GM23338 (cell line): Measurements from ENCODE around the gene COPS4. TPM values are rescaled to one million over a fixed set of nuclear protein-coding genes. Genes with fewer than 3 reads are reported as not detected.

ENCODE experiments used
- ATAC-seq: fragments of 200-7000 bp; cut with Tn5 transposase; 3 replicates; pipeline ENCODE4 v1.9.1; 2020
- DNase-seq: peaks from one replicate; pipeline ENCODE4 v3.0.0-alpha.2; 2015; ENCODE audit warnings: low spot score
- H2AFZ ChIP-seq: fragments of 200-600 bp; sonication (generic); 2 replicates; pipeline ENCODE4 v1.8.0; 2016; ENCODE audit warnings: antibody characterized with exemption, mild to moderate bottlenecking, moderate library complexity
- H3F3A ChIP-seq: fragments of 200-600 bp; sonication (generic); replicated peaks from 2 replicates; pipeline ENCODE4 v1.8.0; 2017; ENCODE audit warnings: antibody characterized with exemption, mixed run types, low read depth
- H3K27ac ChIP-seq: fragments of 200-600 bp; sonication (generic); 2 replicates; pipeline ENCODE4 v1.6.1; 2016; ENCODE audit warnings: low read depth
- H3K27me3 ChIP-seq: fragments of 200-600 bp; sonication (generic); 2 replicates; pipeline ENCODE4 v1.8.0; 2016; ENCODE audit warnings: mild to moderate bottlenecking, mixed run types, moderate library complexity; ENCODE audit not compliant: insufficient read depth
- H3K36me3 ChIP-seq: fragments of 200-600 bp; sonication (generic); 2 replicates; pipeline ENCODE4 v1.8.0; 2016; ENCODE audit warnings: mild to moderate bottlenecking; ENCODE audit not compliant: insufficient read depth
- H3K4me1 ChIP-seq: fragments of 200-600 bp; sonication (generic); 2 replicates; pipeline ENCODE4 v1.8.0; 2016; ENCODE audit warnings: mild to moderate bottlenecking, moderate library complexity; ENCODE audit not compliant: insufficient read depth
- H3K4me2 ChIP-seq: fragments of 200-600 bp; sonication (generic); 2 replicates; pipeline ENCODE4 v1.7.1; 2017; ENCODE audit warnings: mixed run types
- H3K4me3 ChIP-seq: fragments of 200-600 bp; sonication (generic); 2 replicates; pipeline ENCODE4 v1.6.1; 2016; ENCODE audit warnings: mixed run types
- H3K79me2 ChIP-seq: fragments of 200-600 bp; sonication (generic); replicated peaks from 2 replicates; pipeline ENCODE4 v1.8.0; 2017; ENCODE audit warnings: mild to moderate bottlenecking; ENCODE audit not compliant: insufficient read depth
- H3K9me2 ChIP-seq: fragments of 200-600 bp; sonication (generic); 2 replicates; pipeline ENCODE4 v1.8.0; 2017; ENCODE audit not compliant: insufficient read depth
- H4K20me1 ChIP-seq: fragments of 200-600 bp; sonication (generic); replicated peaks from 2 replicates; pipeline ENCODE4 v1.8.0; 2017; ENCODE audit warnings: mild to moderate bottlenecking; ENCODE audit not compliant: insufficient read depth
- H3K27ac Mint-ChIP-seq: 2 replicates; pipeline ENCODE4 v1.8.0; 2020; ENCODE audit warnings: inconsistent platforms, mild to moderate bottlenecking, moderate library complexity, mixed read lengths
- H3K27me3 Mint-ChIP-seq: 3 replicates; pipeline ENCODE4 v1.8.0; 2022; ENCODE audit warnings: low read depth, mild to moderate bottlenecking, moderate library complexity, mixed read lengths, inconsistent platforms; ENCODE audit not compliant: insufficient read depth, poor library complexity
- H3K36me3 Mint-ChIP-seq: 3 replicates; pipeline ENCODE4 v1.8.0; 2021; ENCODE audit warnings: low read depth, mild to moderate bottlenecking, inconsistent platforms, moderate library complexity, mixed read lengths
- H3K4me1 Mint-ChIP-seq: 3 replicates; pipeline ENCODE4 v1.8.0; 2020; ENCODE audit warnings: mild to moderate bottlenecking, inconsistent platforms, mixed read lengths
- H3K4me3 Mint-ChIP-seq: 3 replicates; pipeline ENCODE4 v1.8.0; 2021; ENCODE audit warnings: moderate library complexity, mild to moderate bottlenecking, inconsistent platforms, mixed read lengths
- H3K9me3 Mint-ChIP-seq: 3 replicates; pipeline ENCODE4 v1.8.0; 2020; ENCODE audit warnings: moderate library complexity, mild to moderate bottlenecking, inconsistent platforms, mixed read lengths
- CREB1 ChIP-seq: fragments of 250-450 bp; sonication (Bioruptor Pico); IDR thresholded peaks from 2 replicates; pipeline ENCODE4 v1.5.0; 2020; ENCODE audit warnings: low read depth, mild to moderate bottlenecking, moderate library complexity
- CTCF ChIP-seq, 2 experiments: fragments of 200-600 bp in 1 of 2; sonication (generic) in 1 of 2; conservative IDR thresholded peaks; 2 replicates each; pipeline versions ENCODE4 v1.5.1 to v1.6.1; 2016 to 2017; ENCODE audit warnings: antibody characterized with exemption in 2 of 2, low read depth in 2 of 2, mild to moderate bottlenecking in 2 of 2, moderate library complexity in 1 of 2
- ETS1 ChIP-seq: IDR thresholded peaks from 2 replicates; pipeline ENCODE4 v1.6.1; 2016; ENCODE audit warnings: antibody characterized with exemption
- EZH2 ChIP-seq: fragments of 200-600 bp; sonication (generic); IDR thresholded peaks from one replicate; pipeline ENCODE4 v1.8.0; 2017; ENCODE audit warnings: antibody characterized with exemption, mild to moderate bottlenecking, low read depth; ENCODE audit not compliant: unreplicated experiment
- EZH2phosphoT487 ChIP-seq: fragments of 200-600 bp; sonication (generic); IDR thresholded peaks from one replicate; pipeline ENCODE4 v1.8.1; 2018; ENCODE audit warnings: antibody characterized with exemption; ENCODE audit not compliant: unreplicated experiment
- JUNB ChIP-seq: IDR thresholded peaks from one replicate; pipeline ENCODE4 v1.6.1; 2016; ENCODE audit warnings: antibody characterized with exemption; ENCODE audit not compliant: unreplicated experiment
- NANOG ChIP-seq: IDR thresholded peaks from 2 replicates; pipeline ENCODE4 v1.6.1; 2016; ENCODE audit warnings: antibody characterized with exemption, borderline replicate concordance
- POLR2AphosphoS5 ChIP-seq: IDR thresholded peaks from 2 replicates; pipeline ENCODE4 v1.6.1; 2016; ENCODE audit warnings: antibody characterized with exemption, low read depth
- REST ChIP-seq: IDR thresholded peaks from one replicate; pipeline ENCODE4 v1.6.1; 2018; ENCODE audit warnings: antibody characterized with exemption; ENCODE audit not compliant: unreplicated experiment
- STAT1 ChIP-seq: IDR thresholded peaks from one replicate; pipeline ENCODE4 v1.6.1; 2016; ENCODE audit warnings: antibody characterized with exemption; ENCODE audit not compliant: unreplicated experiment
- ZNF114 ChIP-seq: fragments of 250-450 bp; sonication (Bioruptor Pico); IDR thresholded peaks from 2 replicates; pipeline ENCODE4 v1.5.0; 2020; ENCODE audit warnings: mild to moderate bottlenecking, moderate library complexity
- ZNF331 ChIP-seq: fragments of 250-450 bp; sonication (Bioruptor Pico); IDR thresholded peaks from 2 replicates; pipeline ENCODE4 v1.5.0; 2020; ENCODE audit warnings: low read depth, mild to moderate bottlenecking, moderate library complexity
- polyA plus RNA-seq: library from polyadenylated mRNA; unstranded; fragments of >200 nt; fragmentation: Nextera tagmentation; extraction: Ambion mirVana; gene quantifications from 2 replicates; pipeline ENCODE4 v1.2.1, GENCODE V29; 2016
- total RNA-seq: library from RNA; depleted of rRNA; stranded (reverse); fragments of >200 nt; shearing (Covaris generic); gene quantifications from 2 replicates; pipeline ENCODE4 v1.2.3, GENCODE V29; 2014

Gene COPS4
- total and polyA plus RNA-seq, 2 experiments from 2014 or later, result 23.7 to 46.6 TPM

GRCh38 chr4:83029688-83030087 lies 5.3 kb upstream of the COPS4 start (continued):
- TF ChIP-seq ZNF114 (CRISPR knock-in tag), result no peak
- TF ChIP-seq NANOG, result no peak
- no peak for TF ChIP-seq POLR2AphosphoS5
- no peak for TF ChIP-seq CTCF (conservative IDR thresholded peaks at IDR 0.05; ENCODE audit: low read depth in 2 of 2)
- no peak for TF ChIP-seq EZH2phosphoT487
- no peak for TF ChIP-seq REST
- no peak for TF ChIP-seq JUNB
- no peak for TF ChIP-seq ETS1
- TF ChIP-seq CREB1, result no peak
- TF ChIP-seq STAT1, result no peak
- no peak for TF ChIP-seq EZH2

GRCh38 chr4:83036991-83037665 lies 2.1 kb downstream of the COPS4 start:
- Histone ChIP-seq H3K79me2 (peaks cover 62% of the 10 kb centered on the region), H3K9me2 (no peaks in the 10 kb centered on the region), H3K4me1 (no peaks in the 10 kb centered on the region; the same call in 1 of the 2 replicates), H3K27me3 (no peaks in the 10 kb centered on the region), H3K36me3 (no peaks in the 10 kb centered on the region; the same call in 1 of the 2 replicates), H4K20me1 (no peaks in the 10 kb centered on the region; the same call in none of the 2 replicates), H3F3A (no peaks in the 10 kb centered on the region), H3K4me3 (no peak overlapping the region), H3K4me2 (no peak overlapping the region), H2AFZ (no peak overlapping the region), H3K27ac (no peak overlapping the region)
- H3K27ac Mint-ChIP-seq, result no peak overlapping the region
- H3K4me1 Mint-ChIP-seq, result no peaks in the 10 kb centered on the region; the same call in 2 of the 3 replicates
- no peak for ATAC-seq
- H3K9me3 Mint-ChIP-seq, result no peaks in the 10 kb centered on the region; the same call in 2 of the 3 replicates
- DNase-seq, result no peak
- H3K36me3 Mint-ChIP-seq, result no peaks in the 10 kb centered on the region
- H3K27me3 Mint-ChIP-seq, result peaks cover 8% of the 10 kb centered on the region
- H3K4me3 Mint-ChIP-seq, result no peak overlapping the region
- TF ChIP-seq JUNB, result no peak
- no peak for TF ChIP-seq EZH2
- TF ChIP-seq ZNF114 (CRISPR knock-in tag), result no peak
- TF ChIP-seq REST, result no peak
- no peak for TF ChIP-seq ZNF331 (CRISPR knock-in tag)
